ENCODE data around the gene CSTB. TPM values are rescaled to one million over a fixed set of nuclear protein-coding genes. Genes with fewer than 3 reads are reported as not detected.
"Not testable (repeated sequence)": the region's sequence is repeated elsewhere in the genome, so short reads cannot be mapped to it uniquely, and the experiment has no call there.

The CSTB gene
- total RNA-seq (2014; rRNA removed; shearing (Covaris generic)), result 48.2 and 50.4 TPM in 2 replicates
- 87.3 and 113 TPM in 2 replicates for polyA plus RNA-seq (2015; cell fraction: cytosol; rRNA removed)
- 31.4 TPM in 2 replicates for polyA plus RNA-seq (2015; cell fraction: nucleus; rRNA removed)

- in situ Hi-C loops (cut with HindIII; ENCODE audit: low pct_unique_long_range_greater_than_20kb, low sequenced_read_pairs), result no loop called here
- DNase-seq (ENCODE audit: low read depth, low spot score), result peak; percentile 60
Measured at GRCh38 chr21:43775795-43776430, at the start of gene CSTB. CSTB (minus strand) TSS chr21:43776308; CDS start chr21:43776269, 39 bp downstream.

GRCh38 chr21:43825242-43825935 is 49.3 kb upstream of the CSTB start:
- in situ Hi-C loops (cut with HindIII; ENCODE audit: low pct_unique_long_range_greater_than_20kb, low sequenced_read_pairs), result no loop called here
- DNase-seq (ENCODE audit: low read depth, low spot score), result no peak

DNA sequence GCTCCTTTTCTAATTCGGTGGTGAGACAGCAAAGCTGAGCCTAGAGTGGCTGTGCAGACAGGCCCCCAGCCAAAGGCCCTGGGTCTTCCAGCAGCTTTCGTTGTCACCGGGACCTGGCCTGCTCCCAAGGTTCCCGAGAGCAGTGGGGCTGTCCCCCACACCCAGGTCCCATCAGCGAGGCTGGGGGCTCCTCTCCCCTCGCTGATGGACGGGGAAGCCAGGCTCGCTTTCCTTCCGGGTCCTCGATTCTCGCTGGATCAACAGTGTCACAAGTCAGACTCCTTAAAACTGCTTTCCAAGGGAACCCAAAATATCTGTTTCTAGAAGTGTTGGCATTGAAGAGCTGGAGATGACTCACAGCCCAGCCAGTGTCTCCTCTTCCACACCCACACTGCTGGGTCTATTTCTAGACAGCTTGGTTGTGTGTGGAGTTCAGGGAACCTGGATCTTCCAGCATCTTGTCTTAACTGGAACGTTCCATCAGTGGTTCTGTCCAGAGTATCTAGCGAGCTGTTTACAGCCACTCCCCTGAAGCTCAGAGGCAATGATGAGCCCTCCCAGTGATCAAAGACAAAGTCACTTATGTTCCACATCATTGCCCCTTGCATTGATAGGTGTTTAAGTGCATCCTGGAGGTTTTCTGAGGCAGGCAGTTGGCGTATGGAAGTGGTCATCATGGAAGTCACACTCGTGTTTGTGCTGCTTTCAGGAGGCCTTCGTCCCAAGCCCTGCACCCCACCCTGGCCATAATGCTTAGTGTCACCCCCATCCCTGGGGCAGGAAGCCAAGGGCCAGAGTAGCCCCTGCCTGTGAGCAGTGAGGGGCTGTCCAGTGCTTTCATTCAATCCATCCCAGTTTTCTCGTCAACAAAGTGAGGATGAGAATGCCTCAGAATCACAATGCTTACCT is 48.5 kb upstream of the CSTB start:
- in situ Hi-C loops (cut with HindIII; ENCODE audit: low pct_unique_long_range_greater_than_20kb, low sequenced_read_pairs), result no loop called here
- no peak for DNase-seq (ENCODE audit: low read depth, low spot score)

GRCh38 chr21:43822741-43823140 is 46.6 kb upstream of the CSTB start:
- DNase-seq (ENCODE audit: low read depth, low spot score); in situ Hi-C loops (cut with HindIII; ENCODE audit: low pct_unique_long_range_greater_than_20kb, low sequenced_read_pairs): not testable (repeated sequence)

DNA sequence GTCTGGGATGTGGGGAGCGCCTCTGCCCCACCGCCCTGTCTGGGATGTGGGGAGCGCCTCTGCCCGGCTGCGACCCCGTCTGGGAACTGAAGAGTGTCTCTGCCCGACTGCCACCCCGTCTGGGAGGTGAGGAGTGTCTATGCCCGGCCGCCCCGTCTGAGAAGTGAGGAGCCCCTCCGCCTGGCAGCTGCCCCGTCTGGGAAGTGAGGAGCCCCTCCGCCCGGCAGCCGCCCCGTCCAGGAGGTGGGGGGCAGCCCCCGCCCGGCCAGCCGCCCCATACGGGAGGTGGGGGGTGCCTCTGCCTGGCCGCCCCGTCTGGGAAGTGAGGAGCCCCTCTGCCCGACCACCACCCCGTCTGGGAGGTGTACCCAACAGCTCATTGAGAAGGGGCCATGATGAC is 46.1 kb upstream of the CSTB start:
- in situ Hi-C loops (cut with HindIII; ENCODE audit: low pct_unique_long_range_greater_than_20kb, low sequenced_read_pairs); DNase-seq (ENCODE audit: low read depth, low spot score): not testable (repeated sequence)

GRCh38 chr21:43820466-43820865 is 44.4 kb upstream of the CSTB start:
- no peak for DNase-seq (ENCODE audit: low read depth, low spot score)
- in situ Hi-C loops (cut with HindIII; ENCODE audit: low pct_unique_long_range_greater_than_20kb, low sequenced_read_pairs), result no loop called here

DNA sequence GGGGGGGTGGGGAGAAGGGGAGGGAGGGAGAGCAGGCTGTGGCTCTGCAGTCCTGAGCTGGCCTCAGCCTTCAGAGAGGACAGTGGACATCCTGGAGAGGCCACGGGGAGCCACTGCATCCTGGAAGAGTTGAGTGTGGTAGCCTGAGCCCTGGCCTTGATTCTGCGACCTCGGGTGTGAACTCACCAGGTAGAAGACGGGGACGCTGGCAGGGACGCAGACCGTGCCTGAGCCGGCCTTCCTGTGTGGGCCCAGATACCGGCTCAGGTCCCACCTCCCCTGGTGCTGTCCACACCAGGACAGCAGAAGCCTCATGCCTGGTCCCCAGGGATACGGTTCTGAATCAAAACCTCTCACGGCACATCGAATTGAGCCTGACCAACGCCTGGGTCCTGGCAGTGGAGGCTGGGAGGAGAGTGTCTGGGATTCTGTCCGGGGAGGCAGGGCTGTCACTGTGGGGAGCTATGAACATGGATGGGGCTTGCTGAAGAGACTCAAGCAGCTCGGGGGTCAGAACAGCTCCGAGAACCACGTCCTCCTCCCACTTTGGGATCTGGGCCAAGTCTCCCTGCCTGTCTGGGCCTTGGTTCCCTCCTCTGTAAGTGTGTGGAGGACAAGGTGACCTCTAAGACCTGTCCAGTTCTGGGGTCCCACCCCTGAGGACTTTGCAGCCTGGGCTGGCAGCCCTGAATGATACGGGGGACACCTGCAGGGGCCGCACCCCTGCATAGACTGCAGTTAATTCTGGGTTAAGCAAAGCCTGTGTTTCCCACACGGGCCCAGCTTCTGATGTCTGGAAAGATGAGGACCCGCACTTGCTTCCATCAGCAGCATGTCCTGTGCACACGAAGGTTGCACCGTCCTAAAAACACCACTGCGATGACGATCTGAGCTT is 43.6 kb upstream of the CSTB start:
- in situ Hi-C loops (cut with HindIII; ENCODE audit: low pct_unique_long_range_greater_than_20kb, low sequenced_read_pairs), result no loop called here
- no peak for DNase-seq (ENCODE audit: low read depth, low spot score)

DNA sequence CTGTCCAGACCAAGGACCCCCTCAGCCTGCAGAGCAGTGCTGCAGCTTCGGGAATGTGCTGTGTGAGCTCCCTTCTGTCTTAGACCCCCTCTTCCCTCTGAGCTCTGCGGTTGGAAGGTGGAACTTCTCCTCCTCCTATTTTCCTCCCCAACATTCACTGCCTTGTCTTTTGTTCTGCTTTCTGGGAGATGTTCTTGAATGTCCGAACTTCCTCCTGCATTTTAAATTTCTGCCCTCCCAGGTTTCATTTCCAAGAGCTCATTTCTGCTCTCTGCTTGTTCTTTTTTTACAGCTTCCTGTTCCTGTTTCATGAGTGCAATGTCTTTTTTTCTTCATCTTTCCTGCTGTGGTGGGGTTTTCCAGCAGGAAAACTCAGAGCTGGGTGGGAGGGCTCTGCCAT is 42.6 kb upstream of the CSTB start:
- DNase-seq (ENCODE audit: low read depth, low spot score), result no peak
- in situ Hi-C loops (cut with HindIII; ENCODE audit: low pct_unique_long_range_greater_than_20kb, low sequenced_read_pairs), result no loop called here

- in situ Hi-C loops (cut with HindIII; ENCODE audit: low pct_unique_long_range_greater_than_20kb, low sequenced_read_pairs), result no loop called here
- DNase-seq (ENCODE audit: low read depth, low spot score), result no peak
Measured at GRCh38 chr21:43817157-43818086, 41.3 kb upstream of the CSTB start.

- in situ Hi-C loops (cut with HindIII; ENCODE audit: low pct_unique_long_range_greater_than_20kb, low sequenced_read_pairs), result no loop called here
- DNase-seq (ENCODE audit: low read depth, low spot score), result no peak
Measured at GRCh38 chr21:43816611-43817071, 40.5 kb upstream of the CSTB start.

DNA sequence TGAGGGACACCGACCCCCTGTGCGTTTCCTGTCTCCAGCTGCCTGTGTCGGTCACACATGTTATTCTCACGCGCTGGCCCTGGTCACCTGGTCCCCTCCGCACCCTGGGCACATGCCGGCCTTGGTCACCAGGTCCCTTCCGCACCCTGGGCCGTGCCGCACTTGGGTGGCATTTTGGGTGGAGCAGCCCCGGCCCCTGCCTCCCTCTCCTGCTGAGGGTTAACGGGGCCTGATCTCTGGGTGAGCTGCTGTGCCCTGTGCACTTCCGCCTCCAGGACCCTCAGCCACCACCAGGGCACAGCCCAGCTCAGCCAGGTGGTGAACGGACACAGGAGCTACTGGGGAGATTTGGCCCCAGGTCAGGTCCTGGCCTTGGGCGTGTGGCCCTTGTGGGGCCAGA is 39.9 kb upstream of the CSTB start:
- DNase-seq (ENCODE audit: low read depth, low spot score), result no peak
- in situ Hi-C loops (cut with HindIII; ENCODE audit: low pct_unique_long_range_greater_than_20kb, low sequenced_read_pairs), result no loop called here

DNA sequence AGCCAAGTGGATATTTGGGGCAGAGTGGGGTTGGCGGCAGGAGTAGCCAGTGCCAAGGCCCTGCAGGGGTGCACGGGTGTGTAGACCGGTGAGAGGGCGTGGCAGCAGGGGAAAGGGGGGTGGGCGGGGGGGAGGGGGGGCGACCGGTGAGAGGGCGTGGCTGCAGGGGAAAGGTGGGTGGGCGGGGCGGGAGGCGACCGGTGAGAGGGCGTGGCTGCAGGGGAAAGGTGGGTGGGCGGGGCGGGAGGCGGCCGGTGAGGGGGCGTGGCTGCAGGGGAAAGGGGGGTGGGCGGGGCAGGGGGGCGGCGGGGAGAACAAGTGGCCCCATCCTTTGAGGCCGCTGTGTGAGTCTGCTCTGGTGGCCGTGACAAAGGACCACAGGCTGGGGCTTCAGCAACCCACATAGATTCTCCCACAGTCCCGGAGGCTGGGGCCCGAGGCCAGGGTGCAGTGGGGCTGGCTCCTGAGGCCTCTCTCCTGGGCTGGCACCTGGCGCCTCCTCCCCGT is 39.1 kb upstream of the CSTB start:
- in situ Hi-C loops (cut with HindIII; ENCODE audit: low pct_unique_long_range_greater_than_20kb, low sequenced_read_pairs), result no loop called here
- no peak for DNase-seq (ENCODE audit: low read depth, low spot score)

DNA sequence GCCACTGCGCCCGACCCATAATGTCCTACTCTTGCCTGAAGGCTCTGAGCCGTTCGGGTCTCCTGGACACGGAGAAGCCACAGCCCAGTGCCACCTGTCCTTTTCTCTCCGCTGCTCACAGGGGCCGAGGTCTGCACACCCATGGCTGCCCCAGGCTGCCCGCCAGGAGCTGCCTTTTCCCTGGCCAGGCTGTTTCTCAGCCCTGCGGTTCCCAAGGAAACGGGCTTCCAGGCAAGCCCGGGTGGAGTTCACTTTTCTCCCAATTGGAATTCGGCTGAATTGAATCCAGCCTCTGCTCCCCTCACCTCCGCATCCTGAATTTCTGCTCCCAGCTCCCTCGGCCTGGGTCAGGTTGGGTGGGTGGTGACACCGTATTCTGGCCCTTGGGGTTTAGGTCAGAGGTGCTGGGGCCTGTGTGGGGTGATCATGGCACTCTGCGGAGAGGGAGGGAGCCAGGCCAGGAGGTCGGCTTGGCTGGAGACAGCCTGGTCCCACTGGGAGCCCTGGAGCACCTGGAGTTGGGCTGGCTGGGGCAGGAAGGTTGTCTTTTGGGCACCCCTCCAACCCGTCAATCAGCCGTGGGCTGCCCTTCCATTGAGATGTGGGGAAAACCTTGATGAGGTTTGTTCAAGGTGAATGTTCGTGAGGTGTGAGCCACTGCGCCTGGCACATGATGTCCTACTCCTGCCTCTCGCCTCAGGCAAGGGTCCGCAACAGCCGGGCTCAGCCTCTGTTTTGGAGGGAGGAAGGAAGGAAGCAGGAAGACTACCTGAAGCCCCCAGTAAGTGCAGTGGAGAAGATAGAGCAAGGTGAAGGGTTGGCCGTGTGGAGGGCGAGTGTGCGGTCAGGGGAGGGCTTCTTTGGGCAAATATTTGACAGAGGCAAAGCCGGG is 38.4 kb upstream of the CSTB start:
- no peak for DNase-seq (ENCODE audit: low read depth, low spot score)
- in situ Hi-C loops (cut with HindIII; ENCODE audit: low pct_unique_long_range_greater_than_20kb, low sequenced_read_pairs), result no loop called here

DNA sequence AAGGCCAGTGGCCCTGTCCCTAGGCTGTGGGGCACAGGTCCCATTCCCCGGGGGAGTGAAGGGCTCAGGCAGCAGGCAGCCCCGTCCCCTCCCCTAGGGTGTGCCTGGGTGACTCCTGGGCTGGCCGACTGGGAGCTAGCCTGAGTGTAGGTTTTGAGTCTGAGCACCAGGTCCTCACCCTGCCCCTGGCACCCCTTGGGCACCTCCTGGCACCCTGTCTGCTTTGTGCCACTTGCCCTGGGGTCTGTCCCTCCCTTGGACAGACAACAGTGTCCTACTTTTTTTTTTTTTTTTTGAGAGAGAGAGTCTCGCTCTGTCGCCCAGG is 37.5 kb upstream of the CSTB start:
- no peak for DNase-seq (ENCODE audit: low read depth, low spot score)
- in situ Hi-C loops (cut with HindIII; ENCODE audit: low pct_unique_long_range_greater_than_20kb, low sequenced_read_pairs), result no loop called here

DNA sequence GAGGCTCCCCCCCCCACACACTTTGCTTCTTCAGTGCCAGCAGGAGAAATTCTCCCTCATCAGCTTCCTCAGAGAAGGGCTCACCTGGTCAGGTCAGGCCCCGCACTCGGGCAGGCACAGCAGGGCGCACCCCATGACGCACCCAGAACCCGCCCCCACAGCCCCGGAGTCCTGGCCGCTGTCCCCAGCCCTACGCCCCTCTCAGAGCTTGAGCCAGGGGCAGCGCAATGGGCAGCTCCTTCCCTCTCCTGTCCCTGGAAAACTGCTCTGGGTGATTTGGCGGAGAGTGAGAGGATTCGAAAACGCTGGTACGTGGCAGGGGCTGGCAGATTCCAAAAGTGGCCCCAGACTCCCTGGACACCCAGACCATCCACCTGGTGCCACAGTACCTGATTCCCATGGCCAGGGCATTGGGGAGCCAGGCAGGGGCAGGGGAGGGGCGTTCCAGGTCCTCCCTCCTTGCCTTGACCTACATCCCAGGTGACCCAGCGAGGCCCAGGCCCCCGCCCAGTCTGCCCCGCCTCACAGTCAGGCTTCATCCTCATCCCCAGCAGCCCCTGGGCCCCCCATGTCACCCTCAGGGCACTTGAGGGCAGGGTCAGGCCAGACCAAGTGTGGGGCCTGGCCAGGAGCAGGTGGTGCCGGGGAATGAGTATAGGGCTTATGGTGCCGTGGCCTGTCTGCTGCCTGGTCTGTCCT is 37.0 kb upstream of the CSTB start:
- in situ Hi-C loops (cut with HindIII; ENCODE audit: low pct_unique_long_range_greater_than_20kb, low sequenced_read_pairs), result no loop called here
- DNase-seq (ENCODE audit: low read depth, low spot score), result no peak

Measured in SK-MEL-5 (cell line).